Uterus (tissue), 4 donors: ENCODE results near the gene SCAF8. TPM values are rescaled to one million over a fixed set of nuclear protein-coding genes. Genes with fewer than 3 reads are reported as not detected.

Experiments
- DNase-seq, 2 donors: peaks; one replicate each; pipeline ENCODE4 v3.0.0-alpha.2; 2019 to 2020
- H3K27ac ChIP-seq, 2 donors: fragments of 200-600 bp; sonication (generic); 1 replicate in 1 of 2; 2 replicates in 1 of 2; pipeline ENCODE4 v1.5.1; 2016 to 2018
- H3K27me3 ChIP-seq, 2 donors: fragments of 200-600 bp; sonication (generic); one replicate each; pipeline ENCODE4 v1.5.1; 2018 to 2019; ENCODE audit warnings: control low read depth in 1 of 2
- H3K36me3 ChIP-seq, 2 donors: fragments of 200-600 bp; sonication (generic); one replicate each; pipeline ENCODE4 v1.5.1; 2019; ENCODE audit warnings: control low read depth in 1 of 2
- H3K4me1 ChIP-seq, 2 donors: fragments of 200-600 bp; sonication (generic); one replicate each; pipeline ENCODE4 v1.5.1; 2018 to 2019; ENCODE audit warnings: control low read depth in 1 of 2
- H3K4me3 ChIP-seq, 2 donors: fragments of 200-600 bp; sonication (generic); 1 replicate in 1 of 2; 2 replicates in 1 of 2; pipeline ENCODE4 v1.5.1; 2018 to 2019; ENCODE audit warnings: mild to moderate bottlenecking in 1 of 2
- H3K9me3 ChIP-seq, 2 donors: fragments of 200-600 bp; sonication (generic); one replicate each; pipeline ENCODE4 v1.5.1; 2019; ENCODE audit warnings: control low read depth in 1 of 2
- POLR2A ChIP-seq, 2 donors: fragments of 450-650 bp; IDR thresholded peaks; one replicate each; pipeline ENCODE4 v1.6.1; 2016; ENCODE audit warnings: antibody characterized with exemption in 2 of 2, mild to moderate bottlenecking in 1 of 2, moderate library complexity in 1 of 2
- intact Hi-C: fragments of 100-400 bp; cut with DNase I; formaldehyde crosslinking; loops from one replicate; pipeline ENCODE4 v1.15.1; 2023; ENCODE audit warnings: low total_unique reads
- total RNA-seq, 4 donors: library from RNA; depleted of rRNA in 3 of 4; stranded (reverse); fragments of >200 nt in 3 of 4; gene quantifications; one replicate each; pipeline versions ENCODE4 v1.1.0 to v1.2.4, GENCODE V29; 2014 to 2023
- TF ChIP-seq, protein P1 (sequence below), 4 experiments: fragments of 200-600 bp in 2 of 4; fragments of 450-650 bp in 2 of 4; sonication (generic) in 2 of 4; IDR thresholded peaks; one replicate each; pipeline ENCODE4 v1.5.1; 2016 to 2019; ENCODE audit warnings: antibody characterized with exemption in 4 of 4, mild to moderate bottlenecking in 2 of 4, moderate library complexity in 1 of 4
- donor health status: DM: yes; HTN: yes; CAD: no.

The SCAF8 gene, protein sequence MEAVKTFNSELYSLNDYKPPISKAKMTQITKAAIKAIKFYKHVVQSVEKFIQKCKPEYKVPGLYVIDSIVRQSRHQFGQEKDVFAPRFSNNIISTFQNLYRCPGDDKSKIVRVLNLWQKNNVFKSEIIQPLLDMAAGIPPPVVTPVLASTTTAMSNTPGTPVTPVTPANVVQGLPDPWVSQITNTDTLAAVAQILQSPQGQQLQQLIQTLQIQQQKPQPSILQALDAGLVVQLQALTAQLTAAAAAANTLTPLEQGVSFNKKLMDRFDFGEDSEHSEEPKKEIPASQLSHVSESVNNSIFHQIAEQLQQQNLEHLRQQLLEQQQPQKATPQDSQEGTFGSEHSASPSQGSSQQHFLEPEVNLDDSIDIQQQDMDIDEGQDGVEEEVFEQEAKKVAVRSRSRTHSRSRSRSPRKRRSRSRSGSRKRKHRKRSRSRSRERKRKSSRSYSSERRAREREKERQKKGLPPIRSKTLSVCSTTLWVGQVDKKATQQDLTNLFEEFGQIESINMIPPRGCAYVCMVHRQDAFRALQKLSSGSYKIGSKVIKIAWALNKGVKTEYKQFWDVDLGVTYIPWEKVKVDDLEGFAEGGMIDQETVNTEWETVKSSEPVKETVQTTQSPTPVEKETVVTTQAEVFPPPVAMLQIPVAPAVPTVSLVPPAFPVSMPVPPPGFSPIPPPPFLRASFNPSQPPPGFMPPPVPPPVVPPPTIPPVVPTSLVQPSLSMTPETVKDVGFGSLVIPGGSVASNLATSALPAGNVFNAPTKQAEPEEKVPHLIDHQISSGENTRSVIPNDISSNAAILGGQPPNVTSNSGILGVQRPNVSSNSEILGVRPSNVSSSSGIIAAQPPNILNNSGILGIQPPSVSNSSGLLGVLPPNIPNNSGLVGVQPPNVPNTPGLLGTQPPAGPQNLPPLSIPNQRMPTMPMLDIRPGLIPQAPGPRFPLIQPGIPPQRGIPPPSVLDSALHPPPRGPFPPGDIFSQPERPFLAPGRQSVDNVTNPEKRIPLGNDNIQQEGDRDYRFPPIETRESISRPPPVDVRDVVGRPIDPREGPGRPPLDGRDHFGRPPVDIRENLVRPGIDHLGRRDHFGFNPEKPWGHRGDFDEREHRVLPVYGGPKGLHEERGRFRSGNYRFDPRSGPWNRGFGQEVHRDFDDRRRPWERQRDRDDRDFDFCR (N-terminal part only)
- 10 to 100 TPM; 28.7 to 85.9 (median 53.8) TPM for total RNA-seq

DNA sequence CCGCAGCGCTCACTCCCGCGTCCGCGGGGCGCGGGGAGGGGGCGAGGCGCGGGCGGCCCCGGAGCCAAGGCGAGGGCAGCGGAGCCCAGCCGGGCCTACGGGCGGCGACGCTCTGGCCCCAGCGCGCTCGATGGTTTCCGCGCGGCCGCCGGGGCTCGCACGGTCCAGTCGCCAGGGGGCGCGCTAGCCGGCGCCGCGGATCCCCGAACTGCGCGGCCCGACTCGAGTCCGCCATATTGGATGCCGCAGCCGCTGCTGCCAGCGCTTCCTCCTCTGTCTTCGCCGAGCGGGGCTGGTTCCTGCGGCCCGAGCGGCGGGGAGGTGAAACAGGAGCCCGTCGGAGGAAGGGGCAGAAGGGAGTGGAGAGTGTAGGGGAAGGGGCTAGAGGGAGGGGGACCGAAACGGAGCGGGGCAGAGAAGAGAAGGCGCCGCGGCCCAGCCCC lies at the start of gene SCAF8:
Gene SCAF8 (plus strand): TSS at position 234 of the 443 bp plus-strand sequence. CDS start 485 bp downstream, outside the sequence.
- H3K4me3 ChIP-seq = peak within 1 kb of the TSS; percentile 69 to 96
- H3K4me1 ChIP-seq = peaks cover 5 to 17% of the 10 kb centered on the region in 2 donors
- no peaks in the 10 kb centered on the region for H3K9me3 ChIP-seq
- DNase-seq = peak; percentile 74 to 85
- no peaks in the 10 kb centered on the region for H3K27me3 ChIP-seq
- intact Hi-C loops = no loop called here
- peak in 1 of 2 donors; percentile 59 for TF ChIP-seq POLR2A (IDR thresholded peaks at IDR 0.05)
- TF ChIP-seq, protein P1, sequence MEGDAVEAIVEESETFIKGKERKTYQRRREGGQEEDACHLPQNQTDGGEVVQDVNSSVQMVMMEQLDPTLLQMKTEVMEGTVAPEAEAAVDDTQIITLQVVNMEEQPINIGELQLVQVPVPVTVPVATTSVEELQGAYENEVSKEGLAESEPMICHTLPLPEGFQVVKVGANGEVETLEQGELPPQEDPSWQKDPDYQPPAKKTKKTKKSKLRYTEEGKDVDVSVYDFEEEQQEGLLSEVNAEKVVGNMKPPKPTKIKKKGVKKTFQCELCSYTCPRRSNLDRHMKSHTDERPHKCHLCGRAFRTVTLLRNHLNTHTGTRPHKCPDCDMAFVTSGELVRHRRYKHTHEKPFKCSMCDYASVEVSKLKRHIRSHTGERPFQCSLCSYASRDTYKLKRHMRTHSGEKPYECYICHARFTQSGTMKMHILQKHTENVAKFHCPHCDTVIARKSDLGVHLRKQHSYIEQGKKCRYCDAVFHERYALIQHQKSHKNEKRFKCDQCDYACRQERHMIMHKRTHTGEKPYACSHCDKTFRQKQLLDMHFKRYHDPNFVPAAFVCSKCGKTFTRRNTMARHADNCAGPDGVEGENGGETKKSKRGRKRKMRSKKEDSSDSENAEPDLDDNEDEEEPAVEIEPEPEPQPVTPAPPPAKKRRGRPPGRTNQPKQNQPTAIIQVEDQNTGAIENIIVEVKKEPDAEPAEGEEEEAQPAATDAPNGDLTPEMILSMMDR (IDR thresholded peaks at IDR 0.05) = peak; percentile 54 to 96 (median 92)
- peak within 1 kb of the TSS; percentile 99 for H3K27ac ChIP-seq
- H3K36me3 ChIP-seq = peaks cover 0 to 2% of the 10 kb centered on the region in 2 donors

DNA sequence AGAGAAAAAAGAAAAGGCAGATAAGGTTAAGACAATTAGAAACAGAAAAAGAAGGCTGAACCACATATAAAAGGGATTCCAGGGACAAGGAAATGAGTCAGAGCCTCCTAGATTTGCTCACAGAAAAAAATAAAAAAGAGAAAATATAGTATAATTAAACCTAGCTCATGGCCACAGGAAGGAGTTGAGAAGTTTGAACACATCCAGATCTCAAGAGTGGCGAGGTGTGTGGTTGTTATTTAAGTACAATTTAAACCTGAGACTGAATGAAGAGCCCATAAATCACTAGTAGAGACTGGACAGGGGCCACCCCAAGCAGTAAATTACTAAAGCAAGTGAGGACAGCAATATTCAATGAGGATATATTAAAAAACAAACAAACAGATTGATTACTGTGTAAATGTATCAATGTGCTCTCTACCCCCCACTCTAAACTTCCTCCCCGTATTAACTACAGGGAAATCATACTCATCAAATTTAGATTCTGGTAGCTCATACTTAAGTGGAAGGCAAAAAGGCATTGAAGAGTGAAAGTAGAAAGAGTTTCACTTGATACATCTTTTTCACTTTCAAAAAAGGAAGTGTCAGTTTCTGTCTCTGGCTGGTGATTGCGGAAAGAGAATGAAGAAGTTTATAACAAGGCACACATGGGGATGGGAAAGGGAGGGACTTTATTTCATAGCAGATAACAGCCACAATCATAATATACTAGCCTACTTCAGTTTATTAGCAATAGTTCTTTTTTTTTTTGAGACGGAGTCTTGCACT lies 49.3 kb upstream of the SCAF8 start:
- H3K9me3 ChIP-seq = no peaks in the 10 kb centered on the region
- TF ChIP-seq, protein P1 (IDR thresholded peaks at IDR 0.05) = no peak
- no peak for TF ChIP-seq POLR2A (IDR thresholded peaks at IDR 0.05)

DNA sequence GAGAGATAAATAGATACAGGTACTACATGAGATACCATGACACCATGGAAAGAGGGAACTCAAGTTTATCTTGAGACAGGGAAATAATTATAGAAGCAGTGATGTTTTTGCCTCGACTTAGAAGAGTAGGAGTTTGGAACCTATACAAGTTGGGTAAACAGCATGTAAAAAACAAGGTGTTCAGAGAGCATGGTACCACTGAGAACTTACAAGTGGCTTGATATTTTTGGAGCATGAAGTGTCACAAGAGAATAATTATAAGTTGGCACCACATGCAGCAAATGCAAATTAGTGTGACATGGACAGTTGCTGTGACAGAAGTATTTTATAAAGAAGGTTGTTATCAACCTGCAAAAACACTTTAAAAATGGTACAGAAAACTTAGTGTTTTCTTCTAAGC lies 47.1 kb upstream of the SCAF8 start:
- H3K36me3 ChIP-seq = no peaks in the 10 kb centered on the region
- H3K9me3 ChIP-seq = no peaks in the 10 kb centered on the region
- TF ChIP-seq, protein P1 (IDR thresholded peaks at IDR 0.05) = no peak
- TF ChIP-seq POLR2A (IDR thresholded peaks at IDR 0.05) = no peak
- no peaks in the 10 kb centered on the region for H3K27me3 ChIP-seq
- no peaks in the 10 kb centered on the region for H3K4me1 ChIP-seq
- H3K4me3 ChIP-seq = no peak overlapping the region
- no peak overlapping the region for H3K27ac ChIP-seq
- intact Hi-C loops = no loop called here
- no peak for DNase-seq

More for the DNA sequence above, 49.3 kb upstream of the SCAF8 start:
- H3K27me3 ChIP-seq = no peaks in the 10 kb centered on the region
- H3K4me3 ChIP-seq = no peak overlapping the region
- no peaks in the 10 kb centered on the region for H3K4me1 ChIP-seq
- intact Hi-C loops = no loop called here
- peak overlapping the region in 1 of 2 donors; percentile 8 for H3K27ac ChIP-seq
- DNase-seq = no peak
- no peaks in the 10 kb centered on the region for H3K36me3 ChIP-seq

DNA sequence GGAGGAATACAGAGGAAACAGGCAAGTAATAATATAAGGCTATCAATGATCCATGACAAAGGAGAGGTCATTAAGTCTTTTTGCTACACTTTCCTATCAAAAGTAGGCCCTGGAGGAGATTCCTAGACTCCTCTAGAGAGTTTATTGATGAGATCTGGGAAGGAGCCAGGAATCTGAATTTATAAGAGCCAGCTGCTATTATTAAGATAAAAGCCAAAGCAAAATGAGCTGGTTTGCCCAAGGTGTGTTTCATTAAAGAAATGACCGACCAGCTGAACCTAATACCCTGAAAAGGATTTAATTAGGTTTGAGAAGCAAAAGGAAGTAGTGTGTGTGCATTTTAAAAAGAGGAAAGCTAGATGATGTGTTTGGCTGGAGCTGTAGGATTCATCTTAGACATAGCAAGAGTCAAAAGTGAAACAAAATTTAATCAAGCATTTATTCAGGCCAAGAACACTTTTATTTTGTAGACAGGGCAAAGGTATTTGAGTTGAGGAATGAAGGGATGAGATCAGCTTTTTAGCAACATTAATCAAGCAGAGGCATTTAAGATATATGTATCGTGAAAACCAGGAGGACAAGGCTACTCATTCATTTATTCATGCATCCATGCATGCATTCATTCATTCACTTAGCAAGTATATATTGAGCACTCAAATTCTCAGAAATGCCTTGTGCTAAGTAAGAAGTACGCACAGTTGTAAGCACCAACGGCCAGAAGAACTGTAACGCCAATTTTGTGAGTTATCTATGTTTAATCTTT lies 43.5 kb upstream of the SCAF8 start:
- H3K9me3 ChIP-seq = no peaks in the 10 kb centered on the region
- intact Hi-C loops = no loop called here
- H3K36me3 ChIP-seq = no peaks in the 10 kb centered on the region
- TF ChIP-seq, protein P1 (IDR thresholded peaks at IDR 0.05) = no peak
- no peak for TF ChIP-seq POLR2A (IDR thresholded peaks at IDR 0.05)
- no peak overlapping the region for H3K27ac ChIP-seq
- DNase-seq = no peak
- H3K4me3 ChIP-seq = no peak overlapping the region
- no peaks in the 10 kb centered on the region for H3K4me1 ChIP-seq
- no peaks in the 10 kb centered on the region for H3K27me3 ChIP-seq
